Measurements from ENCODE around the gene CDC42EP4.
A peak's percentile ranks its signal among the peaks of the same experiment; 100 is the strongest.

The CDC42EP4 gene

GRCh38 chr17:73289549-73290254 lies 22.1 kb downstream of the CDC42EP4 start:
- TF ChIP-seq, protein P1, sequence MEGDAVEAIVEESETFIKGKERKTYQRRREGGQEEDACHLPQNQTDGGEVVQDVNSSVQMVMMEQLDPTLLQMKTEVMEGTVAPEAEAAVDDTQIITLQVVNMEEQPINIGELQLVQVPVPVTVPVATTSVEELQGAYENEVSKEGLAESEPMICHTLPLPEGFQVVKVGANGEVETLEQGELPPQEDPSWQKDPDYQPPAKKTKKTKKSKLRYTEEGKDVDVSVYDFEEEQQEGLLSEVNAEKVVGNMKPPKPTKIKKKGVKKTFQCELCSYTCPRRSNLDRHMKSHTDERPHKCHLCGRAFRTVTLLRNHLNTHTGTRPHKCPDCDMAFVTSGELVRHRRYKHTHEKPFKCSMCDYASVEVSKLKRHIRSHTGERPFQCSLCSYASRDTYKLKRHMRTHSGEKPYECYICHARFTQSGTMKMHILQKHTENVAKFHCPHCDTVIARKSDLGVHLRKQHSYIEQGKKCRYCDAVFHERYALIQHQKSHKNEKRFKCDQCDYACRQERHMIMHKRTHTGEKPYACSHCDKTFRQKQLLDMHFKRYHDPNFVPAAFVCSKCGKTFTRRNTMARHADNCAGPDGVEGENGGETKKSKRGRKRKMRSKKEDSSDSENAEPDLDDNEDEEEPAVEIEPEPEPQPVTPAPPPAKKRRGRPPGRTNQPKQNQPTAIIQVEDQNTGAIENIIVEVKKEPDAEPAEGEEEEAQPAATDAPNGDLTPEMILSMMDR (IDR thresholded peaks at IDR 0.05) = no peak
- H3K27ac ChIP-seq = peak overlapping the region; percentile 95 to 97
- H3K4me3 ChIP-seq = no peak overlapping the region
- no peak for DNase-seq (ENCODE audit: low spot score)

- Histone ChIP-seq H3K4me3 (no peak overlapping the region), H3K27ac (peak overlapping the region; percentile 66 to 83)
- TF ChIP-seq, protein P1 (IDR thresholded peaks at IDR 0.05) = no peak
- no peak for DNase-seq (ENCODE audit: low spot score)
These were observed 23.1 kb downstream of the CDC42EP4 start for GRCh38 chr17:73288534-73289302.

DNA sequence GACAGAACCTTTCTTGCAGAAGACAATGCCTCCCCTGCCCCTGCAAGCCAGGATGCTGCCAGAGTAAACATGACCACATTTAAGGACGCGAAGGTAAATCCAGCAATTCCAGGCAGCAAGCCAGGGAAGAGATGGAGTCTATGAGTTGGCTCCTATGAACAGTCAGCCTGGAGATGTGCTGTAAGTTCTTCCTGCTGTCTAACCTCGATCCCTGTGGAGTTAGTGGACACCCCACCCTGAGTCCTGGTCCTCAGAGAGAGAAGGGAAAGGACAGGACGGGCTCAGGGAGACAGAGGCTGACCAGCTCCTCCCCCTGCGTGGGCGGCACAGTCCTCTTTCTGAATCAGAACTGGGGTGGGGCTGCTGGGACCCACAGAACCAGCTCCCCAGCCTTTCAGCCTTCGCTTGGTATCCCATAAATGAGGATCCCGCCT lies 24.9 kb downstream of the CDC42EP4 start:
- TF ChIP-seq, protein P1 (IDR thresholded peaks at IDR 0.05) = no peak
- Histone ChIP-seq H3K27ac (peak overlapping the region in 1 of 2 donors; percentile 56), H3K4me3 (no peak overlapping the region)
- DNase-seq (ENCODE audit: low spot score) = no peak

- TF ChIP-seq, protein P1 (IDR thresholded peaks at IDR 0.05) = no peak
- DNase-seq (ENCODE audit: low spot score) = no peak
- peak overlapping the region in 1 of 2 donors; percentile 56 for H3K27ac ChIP-seq
- no peak overlapping the region for H3K4me3 ChIP-seq
These were observed 25.6 kb downstream of the CDC42EP4 start for GRCh38 chr17:73285916-73286862.

DNA sequence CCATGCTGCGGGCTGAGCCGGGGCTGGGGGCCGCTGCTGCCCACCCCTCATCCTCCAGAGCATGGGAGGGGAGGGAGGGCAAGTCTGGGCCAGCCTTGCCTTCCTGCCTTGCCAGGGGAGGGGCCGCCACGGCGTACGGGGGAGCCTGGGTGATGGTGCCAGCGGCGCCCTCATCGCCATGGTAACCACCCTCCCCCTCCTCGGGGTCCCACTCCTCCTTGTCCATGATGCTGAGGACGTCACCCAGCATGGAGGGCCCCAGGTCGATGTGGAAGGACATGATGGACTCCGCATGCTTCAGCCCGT lies 26.2 kb downstream of the CDC42EP4 start:
- Histone ChIP-seq H3K4me3 (no peak overlapping the region), H3K27ac (peak overlapping the region in 1 of 2 donors; percentile 56)
- TF ChIP-seq, protein P1 (IDR thresholded peaks at IDR 0.05) = no peak
- DNase-seq (ENCODE audit: low spot score) = no peak

- no peak for DNase-seq (ENCODE audit: low spot score)
- Histone ChIP-seq H3K4me3 (no peak overlapping the region), H3K27ac (peak overlapping the region; percentile 56 to 75)
- TF ChIP-seq, protein P1 (IDR thresholded peaks at IDR 0.05) = no peak
These were observed 26.7 kb downstream of the CDC42EP4 start for GRCh38 chr17:73284906-73285602.
